Activated T-cell treated with anti-CD3 and anti-CD28 coated beads, Interleukin-2, amount 50 U/mL, for 48 hours (primary cell): ENCODE results near the gene ROR2.

ENCODE experiments used
- DNase-seq, 2 experiments: peaks; one replicate each; pipeline ENCODE4 v3.0.0-alpha.2; 2020

The ROR2 gene

GRCh38 chr9:91710158-91710557, 239.9 kb downstream of the ROR2 start:
- DNase-seq = no peak

- no peak for DNase-seq
Observed at GRCh38 chr9:91705386-91705785, 244.6 kb downstream of the ROR2 start.

- no peak for DNase-seq
Observed at GRCh38 chr9:91700475-91700874, 249.6 kb downstream of the ROR2 start.

GRCh38 chr9:91698266-91698665, 251.8 kb downstream of the ROR2 start:
- DNase-seq = no peak

- no peak for DNase-seq
Observed at GRCh38 chr9:91697201-91697600, 252.8 kb downstream of the ROR2 start.

- DNase-seq = no peak
Observed at GRCh38 chr9:91694081-91694870, 255.8 kb downstream of the ROR2 start.

GRCh38 chr9:91693226-91693625, 256.8 kb downstream of the ROR2 start:
- no peak for DNase-seq

GRCh38 chr9:91690540-91691249, 259.3 kb downstream of the ROR2 start:
- no peak for DNase-seq

- DNase-seq = no peak
Observed at GRCh38 chr9:91689006-91689405, 261.0 kb downstream of the ROR2 start.

- DNase-seq = no peak
Observed at GRCh38 chr9:91683269-91683668, 266.8 kb downstream of the ROR2 start.

- no peak for DNase-seq
Observed at GRCh38 chr9:91682806-91683205, 267.2 kb downstream of the ROR2 start.

GRCh38 chr9:91681461-91682305, 268.3 kb downstream of the ROR2 start:
- DNase-seq = peak; percentile 79 to 86

- no peak for DNase-seq
Observed at GRCh38 chr9:91680998-91681397, 269.0 kb downstream of the ROR2 start.

GRCh38 chr9:91680106-91680505, 269.9 kb downstream of the ROR2 start:
- DNase-seq = no peak

- DNase-seq = no peak
Observed at GRCh38 chr9:91678807-91679580, 271.0 kb downstream of the ROR2 start.

- no peak for DNase-seq
Observed at GRCh38 chr9:91677822-91678436, 272.1 kb downstream of the ROR2 start.

- DNase-seq = no peak
Observed at GRCh38 chr9:91677331-91677730, 272.7 kb downstream of the ROR2 start.

- no peak for DNase-seq
Observed at GRCh38 chr9:91676046-91676445, 274.0 kb downstream of the ROR2 start.

GRCh38 chr9:91664663-91665062, 285.4 kb downstream of the ROR2 start:
- no peak for DNase-seq

GRCh38 chr9:91663858-91664257, 286.2 kb downstream of the ROR2 start:
- no peak for DNase-seq

GRCh38 chr9:91661451-91661850, 288.6 kb downstream of the ROR2 start:
- DNase-seq = no peak

GRCh38 chr9:91660521-91660920, 289.5 kb downstream of the ROR2 start:
- no peak for DNase-seq
